HEK293T (cell line): ENCODE measurements around the gene ZWILCH.

ENCODE experiments used
- CTCF ChIA-PET: fragments of 350-600 bp; formaldehyde crosslinking; extraction: SDS; loops from one replicate; lab custom pipeline; 2021; ENCODE audit warnings: antibody characterized with exemption, inconsistent platforms; lab: Yijun Ruan, JAX
- POLR2A ChIA-PET: fragments of 350-600 bp; formaldehyde crosslinking; extraction: SDS; loops from one replicate; lab custom pipeline; 2020; ENCODE audit warnings: antibody characterized with exemption, inconsistent platforms; lab: Yijun Ruan, JAX
- DNase-seq: peaks from one replicate; pipeline ENCODE4 v3.0.0; 2012; ENCODE audit warnings: mixed read lengths; ENCODE audit errors: extremely low spot score
- ARNT ChIP-seq: fragments of 450-650 bp; IDR thresholded peaks from 2 replicates; pipeline ENCODE4 v1.6.1; 2017; ENCODE audit warnings: mild to moderate bottlenecking
- BHLHE40 ChIP-seq: fragments of 450-650 bp; IDR thresholded peaks from 2 replicates; pipeline ENCODE4 v1.6.1; 2016; ENCODE audit warnings: mild to moderate bottlenecking, moderate library complexity, borderline replicate concordance
- CTBP1 ChIP-seq: fragments of 450-650 bp; IDR thresholded peaks from 2 replicates; pipeline ENCODE4 v1.6.1; 2016; ENCODE audit warnings: borderline replicate concordance
- ELF4 ChIP-seq: fragments of 450-650 bp; IDR thresholded peaks from 2 replicates; pipeline ENCODE4 v1.6.1; 2017; ENCODE audit warnings: antibody characterized with exemption
- FOXK2 ChIP-seq: fragments of 450-650 bp; IDR thresholded peaks from 2 replicates; pipeline ENCODE4 v1.6.1; 2016; ENCODE audit warnings: mild to moderate bottlenecking
- FOXM1 ChIP-seq: fragments of 450-650 bp; IDR thresholded peaks from 2 replicates; pipeline ENCODE4 v1.6.1; 2017; ENCODE audit warnings: mild to moderate bottlenecking, borderline replicate concordance
- HDGF ChIP-seq: fragments of 450-650 bp; IDR thresholded peaks from 2 replicates; pipeline ENCODE4 v1.6.1; 2017; ENCODE audit warnings: antibody characterized with exemption, borderline replicate concordance
- L3MBTL2 ChIP-seq: fragments of 450-650 bp; conservative IDR thresholded peaks from 2 replicates; pipeline ENCODE4 v1.6.1; 2016; ENCODE audit warnings: mild to moderate bottlenecking
- LEF1 ChIP-seq: fragments of 450-650 bp; IDR thresholded peaks from 2 replicates; pipeline ENCODE4 v1.6.1; 2017; ENCODE audit warnings: mild to moderate bottlenecking, borderline replicate concordance
- PKNOX1 ChIP-seq: fragments of 450-650 bp; IDR thresholded peaks from 2 replicates; pipeline ENCODE4 v1.6.1; 2016
- SP1 ChIP-seq: fragments of 450-650 bp; IDR thresholded peaks from 2 replicates; pipeline ENCODE4 v1.6.1; 2017
- SUZ12 ChIP-seq: fragments of 450-650 bp; IDR thresholded peaks from 2 replicates; pipeline ENCODE4 v1.6.1; 2016; ENCODE audit warnings: mild to moderate bottlenecking
- TARDBP ChIP-seq: fragments of 450-650 bp; IDR thresholded peaks from 2 replicates; pipeline ENCODE4 v1.6.1; 2016
- ZNF384 ChIP-seq: fragments of 450-650 bp; IDR thresholded peaks from 2 replicates; pipeline ENCODE4 v1.6.1; 2016

The ZWILCH gene

GRCh38 chr15:66558271-66558670 lies 53.1 kb downstream of the ZWILCH start:
- TF ChIP-seq BHLHE40: no peak
- no peak for TF ChIP-seq CTBP1
- no peak for TF ChIP-seq ARNT
- TF ChIP-seq ZNF384: no peak
- no peak for TF ChIP-seq L3MBTL2
- TF ChIP-seq PKNOX1: no peak
- TF ChIP-seq TARDBP: no peak
- no peak for TF ChIP-seq HDGF
- TF ChIP-seq FOXK2: no peak
- TF ChIP-seq LEF1: no peak
- POLR2A ChIA-PET: no interaction called here
- DNase-seq: no peak
- CTCF ChIA-PET: interaction anchor here (0.6 to 3.1 kb wide), 2 partner anchors 9 to 459 kb away, joined by 4 to 10 read pairs; no protein-coding TSS in a partner anchor

GRCh38 chr15:66560856-66561525 lies 55.9 kb downstream of the ZWILCH start:
- no peak for TF ChIP-seq FOXM1
- TF ChIP-seq PKNOX1: no peak
- TF ChIP-seq L3MBTL2: no peak
- TF ChIP-seq LEF1: no peak
- DNase-seq: no peak
- ChIA-PET POLR2A (no interaction called here), CTCF (no interaction called here)

GRCh38 chr15:66563126-66563525 lies 58.0 kb downstream of the ZWILCH start:
- ChIA-PET CTCF (no interaction called here), POLR2A (no interaction called here)
- no peak for TF ChIP-seq CTBP1
- TF ChIP-seq BHLHE40: no peak
- TF ChIP-seq TARDBP: no peak
- no peak for TF ChIP-seq L3MBTL2
- no peak for TF ChIP-seq PKNOX1
- no peak for TF ChIP-seq LEF1
- no peak for TF ChIP-seq FOXK2
- DNase-seq: no peak

GRCh38 chr15:66563566-66564110 lies 58.5 kb downstream of the ZWILCH start:
- ChIA-PET CTCF (no interaction called here), POLR2A (no interaction called here)
- TF ChIP-seq FOXK2: no peak
- TF ChIP-seq HDGF: no peak
- no peak for TF ChIP-seq ZNF384
- TF ChIP-seq BHLHE40: no peak
- no peak for TF ChIP-seq PKNOX1
- DNase-seq: no peak

GRCh38 chr15:66564136-66565041 lies 59.3 kb downstream of the ZWILCH start:
- no peak for TF ChIP-seq TARDBP
- TF ChIP-seq SP1: no peak
- no peak for TF ChIP-seq ARNT
- TF ChIP-seq CTBP1: no peak
- no peak for TF ChIP-seq ELF4
- TF ChIP-seq LEF1: no peak
- no peak for TF ChIP-seq L3MBTL2
- no peak for TF ChIP-seq PKNOX1
- TF ChIP-seq SUZ12: no peak
- DNase-seq: no peak
- CTCF ChIA-PET: no interaction called here
- POLR2A ChIA-PET: no interaction called here
